ENCODE measurements around the gene ADAM22.

ADAM22 gene

DNA sequence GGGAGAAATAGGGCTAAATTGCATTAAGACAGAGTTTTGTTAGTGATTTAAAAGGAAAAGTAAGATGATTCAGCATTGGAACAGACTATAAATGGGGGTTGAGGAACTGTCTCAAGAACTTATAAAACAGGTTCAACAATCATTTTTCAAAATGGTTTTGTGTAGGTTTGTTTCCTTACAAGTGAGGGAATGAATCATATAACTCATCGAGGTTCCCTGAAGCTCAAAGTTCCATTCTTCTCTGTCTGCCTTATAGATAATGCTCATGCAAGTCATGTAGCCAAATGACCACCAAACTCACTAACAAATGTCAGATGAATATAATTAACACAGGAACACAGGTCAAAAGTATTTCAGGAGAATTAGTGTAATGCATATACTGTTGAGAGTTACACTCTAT lies 27.7 kb downstream of the ADAM22 start:
- Histone ChIP-seq H3K4me1 (ENCODE audit: control insufficient read depth, low read depth, low read length) (no peaks in the 10 kb centered on the region), H3K27ac (ENCODE audit: low read length) (no peak overlapping the region), H3K36me3 (ENCODE audit: control insufficient read depth, low read depth, low read length) (no peaks in the 10 kb centered on the region), H3K9me3 (ENCODE audit: control insufficient read depth, low read depth, low read length) (no peaks in the 10 kb centered on the region), H3K27me3 (ENCODE audit: control insufficient read depth, insufficient read depth, low read length) (no peaks in the 10 kb centered on the region), H3K4me3 (ENCODE audit: low read length) (no peak overlapping the region), H3K9ac (ENCODE audit: low read length) (no peak overlapping the region)

DNA sequence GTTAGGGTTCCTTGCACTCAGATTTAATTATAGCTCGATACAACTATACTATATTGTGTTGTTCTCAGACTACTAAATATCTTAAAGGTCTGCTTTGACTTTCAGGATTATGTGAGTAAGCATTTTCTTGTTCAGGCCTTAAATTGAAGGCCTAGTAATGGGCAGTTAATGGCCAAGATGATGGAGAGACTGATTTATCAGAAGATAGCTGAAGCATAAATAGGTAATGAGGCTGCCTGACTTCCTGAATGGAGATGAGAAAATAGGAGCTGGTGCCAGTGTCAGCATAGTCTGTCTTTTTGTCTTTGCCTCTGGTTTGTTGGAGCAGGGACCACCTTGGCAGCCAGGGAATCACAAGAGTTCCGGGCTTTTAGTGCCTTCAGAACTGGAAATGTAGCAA lies 32.2 kb downstream of the ADAM22 start:
- Histone ChIP-seq H3K27ac (ENCODE audit: low read length) (no peak overlapping the region), H3K9ac (ENCODE audit: low read length) (no peak overlapping the region), H3K4me3 (ENCODE audit: low read length) (no peak overlapping the region), H3K4me1 (ENCODE audit: control insufficient read depth, low read depth, low read length) (no peaks in the 10 kb centered on the region), H3K36me3 (ENCODE audit: control insufficient read depth, low read depth, low read length) (no peaks in the 10 kb centered on the region), H3K9me3 (ENCODE audit: control insufficient read depth, low read depth, low read length) (no peaks in the 10 kb centered on the region), H3K27me3 (ENCODE audit: control insufficient read depth, insufficient read depth, low read length) (no peaks in the 10 kb centered on the region)

DNA sequence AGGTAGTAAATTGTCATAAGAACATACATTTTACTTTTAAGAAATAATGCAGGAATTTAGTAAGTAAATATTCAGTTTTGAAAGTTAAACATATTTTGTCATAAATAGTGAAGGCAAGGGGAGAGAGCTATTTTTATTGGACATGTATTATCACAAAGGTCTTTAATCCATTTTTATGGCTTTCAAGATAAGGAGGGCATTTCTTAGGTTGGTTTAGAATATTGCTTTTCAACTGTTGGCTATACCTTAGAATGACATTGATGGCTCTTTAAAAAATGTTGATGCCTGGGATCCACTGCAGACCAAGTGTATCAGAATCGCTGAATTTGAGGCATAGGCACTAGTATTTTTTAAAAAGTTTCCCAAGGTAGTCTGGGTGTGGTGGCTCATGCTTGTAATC lies 34.0 kb downstream of the ADAM22 start:
- Histone ChIP-seq H3K36me3 (ENCODE audit: control insufficient read depth, low read depth, low read length) (no peaks in the 10 kb centered on the region), H3K27me3 (ENCODE audit: control insufficient read depth, insufficient read depth, low read length) (no peaks in the 10 kb centered on the region), H3K27ac (ENCODE audit: low read length) (no peak overlapping the region), H3K9me3 (ENCODE audit: control insufficient read depth, low read depth, low read length) (no peaks in the 10 kb centered on the region), H3K9ac (ENCODE audit: low read length) (no peak overlapping the region), H3K4me3 (ENCODE audit: low read length) (no peak overlapping the region), H3K4me1 (ENCODE audit: control insufficient read depth, low read depth, low read length) (no peaks in the 10 kb centered on the region)

DNA sequence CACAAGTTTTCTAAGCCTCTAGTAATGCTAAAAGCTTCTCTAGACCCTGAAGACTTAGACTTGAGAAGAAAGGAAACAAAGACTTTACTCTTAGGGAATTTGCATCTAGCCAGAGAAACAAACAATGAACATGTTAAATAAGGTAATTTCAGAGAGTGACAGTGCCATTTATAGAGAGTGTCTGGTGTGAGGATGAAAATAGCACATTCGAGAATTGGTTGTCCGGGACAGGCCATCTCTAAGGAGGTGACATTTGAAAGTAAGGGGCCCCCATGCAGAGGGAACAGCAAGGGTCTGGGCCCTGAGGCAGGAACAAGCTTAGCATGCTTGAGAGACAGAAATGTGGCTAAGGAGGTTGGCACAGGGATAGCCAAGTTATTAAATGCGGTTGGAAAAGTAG lies 48.1 kb downstream of the ADAM22 start:
- Histone ChIP-seq H3K36me3 (ENCODE audit: control insufficient read depth, low read depth, low read length) (no peaks in the 10 kb centered on the region), H3K4me1 (ENCODE audit: control insufficient read depth, low read depth, low read length) (no peaks in the 10 kb centered on the region), H3K9ac (ENCODE audit: low read length) (no peak overlapping the region)

DNA sequence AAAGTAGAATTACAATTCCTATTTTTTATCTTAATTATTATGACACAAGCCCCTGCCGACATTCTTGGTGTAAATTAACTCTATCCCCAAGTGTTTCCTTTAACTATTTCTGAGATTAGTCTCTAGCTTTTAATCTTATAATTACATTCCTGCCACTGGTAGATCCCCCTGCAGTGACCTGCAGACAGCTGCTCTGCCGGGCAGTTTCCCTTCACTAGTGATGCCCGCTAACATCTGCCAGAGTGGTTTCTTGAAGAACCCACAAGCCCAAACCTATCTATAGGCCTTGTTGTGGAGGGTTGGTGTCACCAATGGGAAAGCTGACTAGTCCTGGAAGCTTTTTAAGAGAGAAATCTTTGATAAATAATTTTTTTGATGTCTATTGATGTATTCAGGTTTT lies 50.0 kb downstream of the ADAM22 start:
- no peaks in the 10 kb centered on the region for H3K4me1 ChIP-seq (ENCODE audit: control insufficient read depth, low read depth, low read length)
- no peaks in the 10 kb centered on the region for H3K9me3 ChIP-seq (ENCODE audit: control insufficient read depth, low read depth, low read length)
- H3K27ac ChIP-seq (ENCODE audit: low read length): no peak overlapping the region
- no peak overlapping the region for H3K4me3 ChIP-seq (ENCODE audit: low read length)
- H3K36me3 ChIP-seq (ENCODE audit: control insufficient read depth, low read depth, low read length): no peaks in the 10 kb centered on the region
- no peaks in the 10 kb centered on the region for H3K27me3 ChIP-seq (ENCODE audit: control insufficient read depth, insufficient read depth, low read length)
- no peak overlapping the region for H3K9ac ChIP-seq (ENCODE audit: low read length)

More for the DNA sequence above, 48.1 kb downstream of the ADAM22 start:
- H3K9me3 ChIP-seq (ENCODE audit: control insufficient read depth, low read depth, low read length): no peaks in the 10 kb centered on the region
- no peak overlapping the region for H3K4me3 ChIP-seq (ENCODE audit: low read length)
- H3K27ac ChIP-seq (ENCODE audit: low read length): no peak overlapping the region
- no peaks in the 10 kb centered on the region for H3K27me3 ChIP-seq (ENCODE audit: control insufficient read depth, insufficient read depth, low read length)

DNA sequence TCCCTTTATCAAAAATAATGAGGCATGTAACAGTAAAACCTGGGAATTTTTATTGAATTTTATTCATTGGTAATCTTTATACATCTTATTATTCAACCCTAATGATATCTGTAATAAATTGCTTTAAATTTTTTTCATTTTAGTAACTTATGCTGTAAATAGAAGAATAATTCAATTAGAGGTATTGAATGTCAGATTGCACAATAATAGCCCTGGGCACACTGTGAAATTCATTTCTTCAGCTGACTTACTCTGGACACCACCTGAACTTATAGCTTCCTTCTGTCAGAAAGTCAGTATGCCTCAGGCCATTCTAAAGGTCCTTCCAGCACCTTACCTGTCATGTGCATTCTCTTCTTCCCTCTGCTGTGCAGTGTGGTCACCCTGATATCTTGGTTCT lies 59.2 kb downstream of the ADAM22 start:
- Histone ChIP-seq H3K36me3 (ENCODE audit: control insufficient read depth, low read depth, low read length) (no peaks in the 10 kb centered on the region), H3K9ac (ENCODE audit: low read length) (no peak overlapping the region), H3K9me3 (ENCODE audit: control insufficient read depth, low read depth, low read length) (no peaks in the 10 kb centered on the region), H3K27ac (ENCODE audit: low read length) (no peak overlapping the region), H3K4me1 (ENCODE audit: control insufficient read depth, low read depth, low read length) (no peaks in the 10 kb centered on the region), H3K27me3 (ENCODE audit: control insufficient read depth, insufficient read depth, low read length) (no peaks in the 10 kb centered on the region), H3K4me3 (ENCODE audit: low read length) (no peak overlapping the region)

DNA sequence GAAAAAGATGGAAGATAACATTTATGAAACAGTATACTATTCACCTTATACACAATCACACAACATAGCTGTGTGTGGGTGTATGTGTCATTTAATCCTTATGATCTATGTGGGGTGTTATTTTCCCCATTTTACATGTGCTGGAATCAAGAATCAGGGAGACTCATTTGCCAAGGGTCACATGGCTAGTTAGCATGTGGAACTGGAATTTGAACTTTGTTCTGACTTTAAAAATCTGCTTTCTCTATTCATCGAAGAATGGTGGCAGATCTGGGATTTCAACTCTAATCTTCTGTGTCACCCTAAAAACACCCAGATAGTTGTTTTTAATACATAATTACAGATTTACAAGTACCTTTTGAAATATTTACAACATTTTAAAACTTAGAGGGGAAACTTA lies 65.2 kb downstream of the ADAM22 start:
- Histone ChIP-seq H3K4me1 (ENCODE audit: control insufficient read depth, low read depth, low read length) (peaks cover 5% of the 10 kb centered on the region), H3K27ac (ENCODE audit: low read length) (no peak overlapping the region), H3K4me3 (ENCODE audit: low read length) (no peak overlapping the region), H3K27me3 (ENCODE audit: control insufficient read depth, insufficient read depth, low read length) (no peaks in the 10 kb centered on the region), H3K9me3 (ENCODE audit: control insufficient read depth, low read depth, low read length) (no peaks in the 10 kb centered on the region), H3K9ac (ENCODE audit: low read length) (no peak overlapping the region), H3K36me3 (ENCODE audit: control insufficient read depth, low read depth, low read length) (no peaks in the 10 kb centered on the region)

DNA sequence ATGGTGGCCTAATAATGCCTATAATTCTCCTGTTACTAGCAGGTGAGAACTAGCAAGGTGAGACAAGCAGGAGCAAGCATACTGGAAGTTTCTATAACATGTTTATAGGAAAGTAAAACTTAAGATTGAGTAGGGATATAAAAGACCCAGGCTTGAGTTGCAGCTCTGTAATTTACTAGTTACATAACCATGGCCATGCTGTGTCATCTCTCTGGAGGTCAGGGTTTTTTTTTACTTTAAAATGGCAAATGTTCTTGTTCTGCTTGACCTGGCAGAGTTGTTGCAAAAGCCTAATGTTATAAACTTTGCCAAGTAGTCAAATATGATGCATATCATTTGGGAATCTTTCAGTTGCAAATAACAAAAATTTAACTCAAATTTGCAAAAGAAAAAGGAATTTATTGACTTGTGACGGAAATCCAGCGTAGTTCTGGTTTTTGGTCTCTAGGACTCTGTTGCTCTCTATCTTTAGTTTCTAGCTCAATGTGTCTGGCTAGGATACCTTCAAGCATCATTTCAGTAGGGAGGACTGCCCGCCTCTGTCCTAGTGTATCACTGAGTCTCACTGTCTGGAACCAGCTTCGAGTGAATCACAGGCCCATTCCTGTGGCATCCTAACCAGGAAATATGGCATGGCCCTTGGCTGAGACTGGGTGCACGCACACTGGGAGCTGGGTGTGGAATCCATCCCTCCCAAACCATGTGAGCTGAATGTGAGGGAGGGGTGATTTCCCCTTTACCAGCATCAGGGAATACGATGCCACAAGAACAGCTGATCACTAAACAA lies 67.9 kb downstream of the ADAM22 start:
- Histone ChIP-seq H3K27ac (ENCODE audit: low read length) (no peak overlapping the region), H3K4me1 (ENCODE audit: control insufficient read depth, low read depth, low read length) (peaks cover 5% of the 10 kb centered on the region), H3K9ac (ENCODE audit: low read length) (no peak overlapping the region), H3K4me3 (ENCODE audit: low read length) (no peak overlapping the region), H3K27me3 (ENCODE audit: control insufficient read depth, insufficient read depth, low read length) (no peaks in the 10 kb centered on the region), H3K9me3 (ENCODE audit: control insufficient read depth, low read depth, low read length) (no peaks in the 10 kb centered on the region), H3K36me3 (ENCODE audit: control insufficient read depth, low read depth, low read length) (no peaks in the 10 kb centered on the region)

DNA sequence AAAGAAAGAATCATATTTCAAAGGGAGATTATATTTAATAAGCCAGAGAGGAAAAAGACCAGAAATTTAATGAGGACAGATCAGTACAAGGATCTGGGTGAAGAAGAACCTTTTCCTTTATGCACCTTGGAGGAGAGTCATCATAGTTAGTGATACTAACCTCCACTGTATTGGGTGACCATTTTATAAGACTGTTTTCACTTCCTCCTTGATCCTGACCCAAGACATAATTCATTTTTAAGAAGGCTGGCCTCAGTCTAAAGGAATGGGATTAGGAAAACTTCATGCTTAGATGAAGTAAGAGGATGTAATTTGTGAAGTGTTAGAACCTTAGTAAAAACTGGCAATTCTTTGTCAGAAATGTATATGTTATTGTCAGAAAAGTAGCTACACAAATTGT lies 68.6 kb downstream of the ADAM22 start:
- Histone ChIP-seq H3K9ac (ENCODE audit: low read length) (no peak overlapping the region), H3K9me3 (ENCODE audit: control insufficient read depth, low read depth, low read length) (no peaks in the 10 kb centered on the region), H3K36me3 (ENCODE audit: control insufficient read depth, low read depth, low read length) (no peaks in the 10 kb centered on the region), H3K27me3 (ENCODE audit: control insufficient read depth, insufficient read depth, low read length) (no peaks in the 10 kb centered on the region), H3K4me3 (ENCODE audit: low read length) (no peak overlapping the region), H3K27ac (ENCODE audit: low read length) (no peak overlapping the region), H3K4me1 (ENCODE audit: control insufficient read depth, low read depth, low read length) (peaks cover 5% of the 10 kb centered on the region)

DNA sequence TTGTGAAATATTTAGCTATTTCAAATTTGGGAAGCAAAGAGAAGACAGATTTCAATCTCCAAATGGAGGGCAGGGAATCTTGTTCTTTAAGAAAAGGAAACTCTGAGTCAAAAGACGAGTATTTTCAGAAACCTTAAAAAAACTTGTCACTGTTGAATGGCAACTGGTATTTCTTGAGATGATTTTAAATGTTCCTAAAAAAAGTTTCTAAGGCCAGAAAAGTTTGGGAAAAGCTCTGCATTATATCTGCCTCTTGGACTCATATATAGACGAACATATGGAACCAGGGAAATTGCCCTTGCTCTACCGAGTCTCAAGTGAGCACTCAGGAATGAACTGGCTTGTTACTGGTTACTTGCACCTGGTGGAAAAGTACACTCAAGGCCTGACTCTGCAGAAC lies 69.5 kb downstream of the ADAM22 start:
- Histone ChIP-seq H3K27me3 (ENCODE audit: control insufficient read depth, insufficient read depth, low read length) (no peaks in the 10 kb centered on the region), H3K36me3 (ENCODE audit: control insufficient read depth, low read depth, low read length) (no peaks in the 10 kb centered on the region), H3K27ac (ENCODE audit: low read length) (no peak overlapping the region), H3K9ac (ENCODE audit: low read length) (no peak overlapping the region), H3K9me3 (ENCODE audit: control insufficient read depth, low read depth, low read length) (no peaks in the 10 kb centered on the region), H3K4me1 (ENCODE audit: control insufficient read depth, low read depth, low read length) (peaks cover 5% of the 10 kb centered on the region), H3K4me3 (ENCODE audit: low read length) (no peak overlapping the region)

DNA sequence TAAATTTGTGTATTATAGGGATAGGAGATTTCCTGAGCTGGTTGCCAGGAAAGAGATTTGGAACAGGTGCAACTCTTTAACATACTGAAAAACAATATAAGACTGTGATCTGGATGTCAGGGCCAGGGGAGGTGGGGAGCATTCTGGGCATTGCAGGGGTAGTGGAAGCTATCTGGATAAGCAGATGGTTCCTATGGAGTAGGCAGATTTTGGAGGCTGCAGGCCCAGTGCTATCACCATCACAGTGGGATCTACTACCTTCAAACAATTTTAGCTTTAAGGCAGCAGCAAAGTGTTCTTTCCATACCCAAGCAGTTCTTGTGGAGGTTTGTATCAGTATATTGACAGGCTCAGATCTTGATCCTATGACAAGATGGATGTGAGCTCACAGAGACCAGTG lies 71.1 kb downstream of the ADAM22 start:
- no peak overlapping the region for H3K27ac ChIP-seq (ENCODE audit: low read length)
- H3K36me3 ChIP-seq (ENCODE audit: control insufficient read depth, low read depth, low read length): no peaks in the 10 kb centered on the region
- H3K27me3 ChIP-seq (ENCODE audit: control insufficient read depth, insufficient read depth, low read length): no peaks in the 10 kb centered on the region
- no peak overlapping the region for H3K4me3 ChIP-seq (ENCODE audit: low read length)
- no peak overlapping the region for H3K9ac ChIP-seq (ENCODE audit: low read length)
- no peaks in the 10 kb centered on the region for H3K9me3 ChIP-seq (ENCODE audit: control insufficient read depth, low read depth, low read length)
- H3K4me1 ChIP-seq (ENCODE audit: control insufficient read depth, low read depth, low read length): peaks cover 5% of the 10 kb centered on the region

DNA sequence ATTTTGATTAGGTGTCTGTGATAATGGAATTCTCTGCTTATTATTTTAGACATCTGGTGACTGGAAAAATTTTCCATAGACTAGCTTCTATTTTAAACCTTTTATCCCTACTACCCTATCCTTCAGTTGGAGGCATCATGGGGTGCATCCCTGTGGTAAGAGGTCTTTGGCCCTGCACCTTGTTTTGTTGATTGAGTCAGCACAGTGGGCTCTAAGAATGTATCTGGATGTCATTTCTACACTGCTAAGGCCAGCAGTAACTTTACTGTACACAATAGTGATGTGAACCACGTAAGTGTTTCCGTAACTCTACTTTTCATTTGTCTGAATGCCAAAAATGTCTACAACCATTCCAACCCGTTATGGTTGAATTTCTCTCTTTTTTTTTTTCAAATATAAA lies 75.6 kb downstream of the ADAM22 start:
- Histone ChIP-seq H3K9ac (ENCODE audit: low read length) (no peak overlapping the region), H3K4me1 (ENCODE audit: control insufficient read depth, low read depth, low read length) (no peaks in the 10 kb centered on the region), H3K27ac (ENCODE audit: low read length) (no peak overlapping the region)

More for the DNA sequence above, 75.6 kb downstream of the ADAM22 start:
- Histone ChIP-seq H3K9me3 (ENCODE audit: control insufficient read depth, low read depth, low read length) (no peaks in the 10 kb centered on the region), H3K36me3 (ENCODE audit: control insufficient read depth, low read depth, low read length) (no peaks in the 10 kb centered on the region), H3K4me3 (ENCODE audit: low read length) (no peak overlapping the region), H3K27me3 (ENCODE audit: control insufficient read depth, insufficient read depth, low read length) (no peaks in the 10 kb centered on the region)

Data from iPS-18a (cell line).